Mucosa of stomach (tissue), 1 donor: ENCODE measurements around the gene SCYL3.
"Not testable (repeated sequence)": the region's sequence is repeated elsewhere in the genome, so short reads cannot be mapped to it uniquely, and the experiment has no call there.

Source experiments
- H3K27me3 ChIP-seq: one replicate; pipeline ENCODE4 v1.7.0; 2013; ENCODE audit warnings: mild to moderate bottlenecking, low read length; ENCODE audit not compliant: control insufficient read depth, insufficient read depth
- H3K36me3 ChIP-seq: one replicate; pipeline ENCODE4 v1.7.0; 2013; ENCODE audit warnings: low read length; ENCODE audit not compliant: control insufficient read depth, insufficient read depth
- H3K4me1 ChIP-seq: one replicate; pipeline ENCODE4 v1.7.0; 2013; ENCODE audit warnings: mild to moderate bottlenecking, low read length; ENCODE audit not compliant: control insufficient read depth, insufficient read depth
- H3K4me3 ChIP-seq: one replicate; pipeline ENCODE4 v1.7.0; 2013; ENCODE audit warnings: low read length
- H3K9ac ChIP-seq: one replicate; pipeline ENCODE4 v1.7.0; 2013; ENCODE audit warnings: mild to moderate bottlenecking, low read length, moderate library complexity
- H3K9me3 ChIP-seq: one replicate; pipeline ENCODE4 v1.7.0; 2013; ENCODE audit warnings: mild to moderate bottlenecking, low read length, moderate library complexity; ENCODE audit not compliant: control insufficient read depth
- donor health status: Pancreatic carcinoma.

The SCYL3 gene

DNA sequence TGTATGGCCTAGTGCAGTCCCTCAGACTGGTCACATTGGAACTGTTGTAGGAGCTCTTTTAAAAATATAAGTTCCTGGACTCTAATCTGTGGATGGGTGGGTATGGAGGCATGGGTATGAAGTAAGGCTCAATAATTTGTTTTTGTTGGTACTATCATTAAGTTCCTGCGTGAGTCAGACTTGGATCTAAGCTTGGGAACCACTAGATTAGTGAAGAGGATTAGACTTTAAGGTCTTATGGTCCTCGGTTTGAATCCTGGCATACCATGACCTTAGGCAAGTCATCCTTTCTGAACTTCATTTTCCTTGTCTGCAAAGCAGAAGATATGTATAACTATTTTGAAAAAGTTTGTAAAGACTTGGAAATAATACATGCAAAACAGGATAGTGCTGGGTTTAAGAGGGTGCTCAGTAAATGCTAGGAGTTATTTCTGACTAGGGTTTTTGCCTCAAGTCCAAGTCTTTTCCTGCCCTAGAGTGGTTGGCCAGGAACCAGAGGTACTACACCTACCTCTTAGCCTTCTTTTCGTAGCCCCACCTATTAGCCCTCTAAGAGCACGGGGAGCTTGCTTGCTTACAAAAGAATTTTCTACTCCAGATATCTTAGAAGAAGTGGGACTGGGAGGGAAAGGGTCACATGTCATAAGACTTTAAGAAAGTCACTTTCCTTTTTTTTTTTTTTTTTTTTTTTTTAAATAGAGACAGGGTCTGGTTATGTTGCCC is 60.4 kb downstream of the SCYL3 start:
- H3K4me3 ChIP-seq, result no peak overlapping the region

DNA sequence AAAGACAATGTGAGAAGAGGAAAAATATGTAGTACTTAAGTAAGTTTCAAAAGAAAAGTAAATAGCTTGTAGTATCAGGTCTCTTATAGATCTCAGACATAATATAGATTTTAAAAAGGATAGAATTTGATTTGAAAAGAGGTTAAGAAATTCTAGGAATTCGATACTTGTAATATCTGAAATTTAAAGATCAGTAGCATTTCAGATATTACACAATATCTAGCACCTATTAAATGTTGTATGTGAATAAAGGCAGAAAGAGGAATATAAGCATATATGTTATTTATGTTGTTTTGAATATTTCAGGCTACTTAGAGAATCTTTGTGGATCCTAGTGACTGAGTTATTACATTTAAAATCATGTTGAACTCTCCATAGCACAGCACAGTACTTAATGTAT is 64.0 kb downstream of the SCYL3 start:
- Histone ChIP-seq H3K4me3 (no peak overlapping the region), H3K4me1 (no peaks in the 10 kb centered on the region), H3K9ac (no peak overlapping the region), H3K9me3 (no peaks in the 10 kb centered on the region), H3K27me3 (no peaks in the 10 kb centered on the region), H3K36me3 (no peaks in the 10 kb centered on the region)

More for the DNA sequence above, 60.4 kb downstream of the SCYL3 start:
- Histone ChIP-seq H3K9ac (no peak overlapping the region), H3K4me1 (no peaks in the 10 kb centered on the region), H3K36me3 (no peaks in the 10 kb centered on the region), H3K27me3 (no peaks in the 10 kb centered on the region), H3K9me3 (no peaks in the 10 kb centered on the region)

DNA sequence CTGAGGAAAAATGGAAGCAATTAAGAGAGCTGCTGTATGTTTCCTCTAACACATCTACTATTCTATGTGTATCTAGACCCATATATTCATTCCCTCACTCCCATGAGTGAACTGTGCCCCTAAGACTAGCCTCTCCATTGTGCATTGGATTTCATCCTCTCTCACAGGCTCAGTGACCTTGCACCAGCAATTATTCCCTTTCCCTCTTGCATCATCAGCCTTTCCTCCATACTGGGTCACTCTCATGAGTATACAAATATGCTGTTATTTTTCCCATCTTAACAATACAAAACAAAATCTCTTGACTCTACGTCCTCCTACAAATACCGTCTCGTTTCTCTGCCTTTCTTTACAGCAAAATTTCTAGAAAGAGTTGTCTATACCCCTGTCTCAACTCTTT is 69.5 kb downstream of the SCYL3 start:
- Histone ChIP-seq H3K9ac (no peak overlapping the region), H3K4me3 (no peak overlapping the region), H3K27me3 (no peaks in the 10 kb centered on the region), H3K9me3 (no peaks in the 10 kb centered on the region), H3K4me1 (no peaks in the 10 kb centered on the region), H3K36me3 (no peaks in the 10 kb centered on the region)

- Histone ChIP-seq H3K4me1 (no peaks in the 10 kb centered on the region), H3K36me3 (no peaks in the 10 kb centered on the region), H3K9me3 (no peaks in the 10 kb centered on the region), H3K27me3 (no peaks in the 10 kb centered on the region), H3K4me3 (no peak overlapping the region), H3K9ac (no peak overlapping the region)
Observed at GRCh38 chr1:169821500-169821899, 72.2 kb downstream of the SCYL3 start.

GRCh38 chr1:169816617-169817016 is 77.1 kb downstream of the SCYL3 start:
- no peaks in the 10 kb centered on the region for H3K4me1 ChIP-seq
- H3K36me3 ChIP-seq, result no peaks in the 10 kb centered on the region
- H3K9ac ChIP-seq, result no peak overlapping the region
- no peaks in the 10 kb centered on the region for H3K9me3 ChIP-seq
- H3K4me3 ChIP-seq, result no peak overlapping the region
- no peaks in the 10 kb centered on the region for H3K27me3 ChIP-seq

DNA sequence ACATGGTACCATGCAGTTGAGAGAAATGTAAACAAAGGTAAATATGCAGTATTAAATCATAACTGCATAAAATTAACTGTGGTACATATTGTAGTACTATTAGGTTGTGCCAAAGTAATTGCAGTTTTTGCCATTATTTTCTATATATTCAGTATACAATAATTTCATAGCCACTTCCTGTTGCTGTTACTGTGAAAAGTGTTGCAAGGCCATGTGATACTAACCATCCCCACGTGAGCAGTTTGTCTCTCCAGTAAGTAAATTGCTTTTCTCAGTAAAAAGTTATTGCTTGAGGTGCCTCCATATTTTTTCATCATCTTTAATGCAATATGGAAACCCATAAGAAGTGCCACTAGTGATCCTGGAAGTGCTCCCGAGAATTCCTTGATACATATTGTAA is 79.4 kb downstream of the SCYL3 start:
- Histone ChIP-seq H3K9ac (no peak overlapping the region), H3K36me3 (no peaks in the 10 kb centered on the region), H3K9me3 (no peaks in the 10 kb centered on the region), H3K4me1 (no peaks in the 10 kb centered on the region), H3K4me3 (no peak overlapping the region), H3K27me3 (no peaks in the 10 kb centered on the region)

DNA sequence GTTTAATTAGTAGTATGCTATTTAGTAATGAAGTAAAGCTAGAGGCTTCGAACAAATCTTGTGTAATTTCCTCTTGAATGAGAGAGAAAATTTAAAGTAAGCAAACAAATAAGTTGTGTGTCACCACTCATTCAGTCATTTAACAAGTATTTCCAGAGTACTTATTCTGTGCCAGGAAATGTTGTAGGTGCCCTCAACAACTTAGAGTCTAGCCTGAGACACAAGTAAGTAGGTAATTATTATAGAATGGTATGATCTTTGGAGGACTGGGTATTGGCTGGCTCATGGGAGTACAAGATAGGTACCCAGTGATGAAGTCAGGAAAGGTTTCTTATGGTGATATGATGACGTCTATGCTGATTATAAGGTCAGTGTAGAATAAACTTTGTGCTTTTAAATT is 81.6 kb downstream of the SCYL3 start:
- no peaks in the 10 kb centered on the region for H3K27me3 ChIP-seq
- no peak overlapping the region for H3K4me3 ChIP-seq
- no peaks in the 10 kb centered on the region for H3K4me1 ChIP-seq
- H3K36me3 ChIP-seq, result no peaks in the 10 kb centered on the region
- H3K9ac ChIP-seq, result no peak overlapping the region
- H3K9me3 ChIP-seq, result no peaks in the 10 kb centered on the region

- not testable (repeated sequence) for H3K9ac ChIP-seq, H3K9me3 ChIP-seq, H3K4me3 ChIP-seq, H3K4me1 ChIP-seq, H3K27me3 ChIP-seq, H3K36me3 ChIP-seq
Observed at GRCh38 chr1:169811418-169812035, 82.2 kb downstream of the SCYL3 start.

GRCh38 chr1:169809370-169810095 is 84.2 kb downstream of the SCYL3 start:
- no peaks in the 10 kb centered on the region for H3K9me3 ChIP-seq
- H3K36me3 ChIP-seq, result no peaks in the 10 kb centered on the region
- no peaks in the 10 kb centered on the region for H3K4me1 ChIP-seq
- H3K27me3 ChIP-seq, result no peaks in the 10 kb centered on the region
- no peak overlapping the region for H3K9ac ChIP-seq
- no peak overlapping the region for H3K4me3 ChIP-seq

DNA sequence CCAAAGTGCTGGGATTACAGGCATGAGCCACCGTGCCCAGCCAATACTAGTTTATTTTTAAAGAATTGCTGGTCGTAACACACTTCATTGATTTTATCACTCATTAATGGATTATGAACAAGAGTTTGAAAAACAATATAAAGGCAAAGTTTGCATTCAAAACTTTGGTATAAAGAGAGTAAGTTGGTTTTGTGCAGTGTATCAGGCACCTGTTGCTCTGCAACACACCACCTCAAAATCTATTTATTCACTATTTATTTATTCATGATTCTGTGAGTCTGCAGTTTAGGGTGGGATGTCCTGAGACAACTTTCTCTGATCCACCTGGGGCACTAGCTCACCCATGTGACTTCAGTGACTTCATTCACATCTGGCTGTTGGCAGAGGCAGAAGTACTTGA is 88.8 kb downstream of the SCYL3 start:
- no peaks in the 10 kb centered on the region for H3K9me3 ChIP-seq
- no peaks in the 10 kb centered on the region for H3K4me1 ChIP-seq
- no peak overlapping the region for H3K4me3 ChIP-seq
- no peaks in the 10 kb centered on the region for H3K27me3 ChIP-seq
- H3K9ac ChIP-seq, result no peak overlapping the region
- no peaks in the 10 kb centered on the region for H3K36me3 ChIP-seq

DNA sequence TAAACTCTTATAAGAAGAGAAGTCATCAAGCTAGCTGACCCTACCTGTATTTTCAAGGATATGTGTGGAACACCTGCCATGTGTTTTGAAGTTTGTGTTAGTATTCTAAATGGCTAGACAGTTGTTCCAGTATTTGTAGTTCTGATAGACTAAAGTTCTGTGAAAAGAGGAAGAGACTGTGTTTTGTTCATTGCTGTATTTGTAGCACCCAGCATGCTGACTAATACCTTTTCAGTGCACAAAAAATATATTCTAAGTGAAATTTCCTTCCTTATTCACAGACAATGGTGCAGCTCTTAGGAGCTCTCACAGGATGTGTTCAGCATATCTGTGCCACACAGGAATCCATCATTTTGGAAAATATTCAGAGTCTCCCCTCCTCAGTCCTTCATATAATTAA is 90.8 kb downstream of the SCYL3 start:
- H3K36me3 ChIP-seq, result no peaks in the 10 kb centered on the region
- H3K4me1 ChIP-seq, result no peaks in the 10 kb centered on the region
- H3K9me3 ChIP-seq, result no peaks in the 10 kb centered on the region
- no peak overlapping the region for H3K9ac ChIP-seq
- no peak overlapping the region for H3K4me3 ChIP-seq
- H3K27me3 ChIP-seq, result no peaks in the 10 kb centered on the region
